ENCODE data around the gene PRR5. TPM values are rescaled to one million over a fixed set of nuclear protein-coding genes. Genes with fewer than 3 reads are reported as not detected.

The PRR5 gene
- total and polyA plus RNA-seq, 2 donors (not counting 1 experiment from before 2014, with no cell fraction given): 2.4 to 8.6 TPM

- no peak for DNase-seq (ENCODE audit: low read depth in 2 of 2)
- H4K20me1 ChIP-seq (ENCODE audit: control insufficient read depth, extremely low read depth, insufficient read depth, low read length): no peaks in the 10 kb centered on the region
- no peak overlapping the region for H3K4me2 ChIP-seq (ENCODE audit: extremely low read depth, insufficient read depth, low read length)
- no peak overlapping the region for H2AFZ ChIP-seq (ENCODE audit: low read length)
- no peaks in the 10 kb centered on the region for H3K79me2 ChIP-seq (ENCODE audit: control insufficient read depth, insufficient read depth, low read length)
- no peaks in the 10 kb centered on the region for H3K4me1 ChIP-seq (ENCODE audit: control insufficient read depth, extremely low read depth, insufficient read depth, low read length)
- no peak overlapping the region for H3K9ac ChIP-seq (ENCODE audit: insufficient read depth, low read length)
- no peak overlapping the region for H3K27ac ChIP-seq (ENCODE audit: insufficient read depth, low read length)
- TF ChIP-seq CTCF (conservative IDR thresholded peaks at IDR 0.05 in 1 of 2, IDR thresholded peaks at IDR 0.05 in 1 of 2; ENCODE audit: low read depth in 1 of 2, low read length in 2 of 2) (no peak), EZH2 (IDR thresholded peaks at IDR 0.05; ENCODE audit: low read length, missing control alignments) (no peak)
- no peaks in the 10 kb centered on the region for H3K36me3 ChIP-seq (ENCODE audit: control insufficient read depth, insufficient read depth, low read length)
- H3K27me3 ChIP-seq (ENCODE audit: control insufficient read depth, insufficient read depth, low read length): no peaks in the 10 kb centered on the region
- H3K9me3 ChIP-seq (ENCODE audit: control insufficient read depth, insufficient read depth, low read depth, low read length): no peaks in the 10 kb centered on the region
- no peak overlapping the region for H3K4me3 ChIP-seq (replicated peaks in 1 of 4; ENCODE audit: control extremely low read depth in 1 of 4, insufficient read depth in 1 of 4, low read depth in 3 of 4, low read length in 4 of 4)
Measured at GRCh38 chr22:44764974-44765373, 63.0 kb downstream of the PRR5 start.

GRCh38 chr22:44765571-44766285, 63.7 kb downstream of the PRR5 start:
- TF ChIP-seq EZH2 (IDR thresholded peaks at IDR 0.05; ENCODE audit: low read length, missing control alignments): no peak
- no peak for TF ChIP-seq CTCF (conservative IDR thresholded peaks at IDR 0.05 in 1 of 2, IDR thresholded peaks at IDR 0.05 in 1 of 2; ENCODE audit: low read depth in 1 of 2, low read length in 2 of 2)
- Histone ChIP-seq H3K27ac (ENCODE audit: insufficient read depth, low read length) (no peak overlapping the region), H3K9me3 (ENCODE audit: control insufficient read depth, insufficient read depth, low read depth, low read length) (no peaks in the 10 kb centered on the region), H3K4me1 (ENCODE audit: control insufficient read depth, extremely low read depth, insufficient read depth, low read length) (no peaks in the 10 kb centered on the region), H3K27me3 (ENCODE audit: control insufficient read depth, insufficient read depth, low read length) (no peaks in the 10 kb centered on the region), H3K4me3 (replicated peaks in 1 of 4; ENCODE audit: control extremely low read depth in 1 of 4, insufficient read depth in 1 of 4, low read depth in 3 of 4, low read length in 4 of 4) (no peak overlapping the region), H2AFZ (ENCODE audit: low read length) (no peak overlapping the region), H3K9ac (ENCODE audit: insufficient read depth, low read length) (no peak overlapping the region), H3K79me2 (ENCODE audit: control insufficient read depth, insufficient read depth, low read length) (no peaks in the 10 kb centered on the region), H3K36me3 (ENCODE audit: control insufficient read depth, insufficient read depth, low read length) (no peaks in the 10 kb centered on the region), H3K4me2 (ENCODE audit: extremely low read depth, insufficient read depth, low read length) (no peak overlapping the region), H4K20me1 (ENCODE audit: control insufficient read depth, extremely low read depth, insufficient read depth, low read length) (no peaks in the 10 kb centered on the region)
- DNase-seq (ENCODE audit: low read depth in 2 of 2): peak in 1 of 2 donors; percentile 36

GRCh38 chr22:44773082-44773481, 71.1 kb downstream of the PRR5 start:
- H4K20me1 ChIP-seq (ENCODE audit: control insufficient read depth, extremely low read depth, insufficient read depth, low read length): no peaks in the 10 kb centered on the region
- no peak overlapping the region for H3K9ac ChIP-seq (ENCODE audit: insufficient read depth, low read length)
- TF ChIP-seq CTCF (conservative IDR thresholded peaks at IDR 0.05 in 1 of 2, IDR thresholded peaks at IDR 0.05 in 1 of 2; ENCODE audit: low read depth in 1 of 2, low read length in 2 of 2) (no peak), EZH2 (IDR thresholded peaks at IDR 0.05; ENCODE audit: low read length, missing control alignments) (no peak)
- H3K9me3 ChIP-seq (ENCODE audit: control insufficient read depth, insufficient read depth, low read depth, low read length): no peaks in the 10 kb centered on the region
- H3K4me1 ChIP-seq (ENCODE audit: control insufficient read depth, extremely low read depth, insufficient read depth, low read length): no peaks in the 10 kb centered on the region
- no peak overlapping the region for H3K4me3 ChIP-seq (replicated peaks in 1 of 4; ENCODE audit: control extremely low read depth in 1 of 4, insufficient read depth in 1 of 4, low read depth in 3 of 4, low read length in 4 of 4)
- H3K27me3 ChIP-seq (ENCODE audit: control insufficient read depth, insufficient read depth, low read length): no peaks in the 10 kb centered on the region
- no peak overlapping the region for H3K4me2 ChIP-seq (ENCODE audit: extremely low read depth, insufficient read depth, low read length)
- H2AFZ ChIP-seq (ENCODE audit: low read length): no peak overlapping the region
- DNase-seq (ENCODE audit: low read depth in 2 of 2): no peak
- no peaks in the 10 kb centered on the region for H3K36me3 ChIP-seq (ENCODE audit: control insufficient read depth, insufficient read depth, low read length)
- no peak overlapping the region for H3K27ac ChIP-seq (ENCODE audit: insufficient read depth, low read length)
- H3K79me2 ChIP-seq (ENCODE audit: control insufficient read depth, insufficient read depth, low read length): no peaks in the 10 kb centered on the region
